Calu3 (cell line): ENCODE data around the gene DRAM1. TPM values are rescaled to one million over a fixed set of nuclear protein-coding genes. Genes with fewer than 3 reads are reported as not detected.

Source experiments
- BruUV-seq: library from RNA; stranded (reverse); fragments of 400-500 nt; replicated peaks from 2 replicates; lab custom pipeline; 2021; lab: Mats Ljungman, UMichigan
- CTCF ChIA-PET: fragments of 300-600 bp; sonication (Branson Sonifier 250); formaldehyde crosslinking; loops from one replicate; lab custom pipeline; 2022; ENCODE audit warnings: antibody characterized with exemption; lab: Charles Lee
- DNase-seq: peaks from one replicate; pipeline ENCODE4 v3.0.0; 2022
- H3K27ac Mint-ChIP-seq: one replicate; pipeline ENCODE4 v1.8.0; 2022; ENCODE audit warnings: mixed read lengths; ENCODE audit not compliant: unreplicated experiment
- H3K27me3 Mint-ChIP-seq: one replicate; pipeline ENCODE4 v1.8.0; 2022; ENCODE audit warnings: mixed read lengths; ENCODE audit not compliant: unreplicated experiment
- H3K36me3 Mint-ChIP-seq: one replicate; pipeline ENCODE4 v1.8.0; 2022; ENCODE audit warnings: mild to moderate bottlenecking, moderate library complexity, mixed read lengths; ENCODE audit not compliant: insufficient read depth, unreplicated experiment
- H3K4me1 Mint-ChIP-seq: one replicate; pipeline ENCODE4 v1.8.0; 2022; ENCODE audit warnings: mild to moderate bottlenecking, low read depth, mixed read lengths; ENCODE audit not compliant: unreplicated experiment
- H3K4me3 Mint-ChIP-seq: one replicate; pipeline ENCODE4 v1.8.0; 2022; ENCODE audit warnings: mild to moderate bottlenecking, low read depth, moderate library complexity, mixed read lengths; ENCODE audit not compliant: unreplicated experiment
- H3K9me3 Mint-ChIP-seq: one replicate; pipeline ENCODE4 v1.8.0; 2022; ENCODE audit warnings: low read depth, mixed read lengths; ENCODE audit not compliant: unreplicated experiment
- intact Hi-C: fragments of 100-400 bp; cut with micrococcal nuclease; formaldehyde crosslinking; loops from one replicate; pipeline ENCODE4 v1.10.0; 2022; ENCODE audit not compliant: unreplicated experiment
- total RNA-seq: library from RNA; stranded (reverse); gene quantifications from 2 replicates; pipeline ENCODE4 v1.2.3, GENCODE V29; 2022
- TF ChIP-seq, protein P1 (sequence below): fragments of 200-600 bp; IDR thresholded peaks from one replicate; pipeline ENCODE4 v1.8.0; 2022; ENCODE audit warnings: antibody characterized with exemption; ENCODE audit not compliant: unreplicated experiment

Gene DRAM1
- total RNA-seq, 1 experiment from 2014 or later, result 28.1 TPM

DNA sequence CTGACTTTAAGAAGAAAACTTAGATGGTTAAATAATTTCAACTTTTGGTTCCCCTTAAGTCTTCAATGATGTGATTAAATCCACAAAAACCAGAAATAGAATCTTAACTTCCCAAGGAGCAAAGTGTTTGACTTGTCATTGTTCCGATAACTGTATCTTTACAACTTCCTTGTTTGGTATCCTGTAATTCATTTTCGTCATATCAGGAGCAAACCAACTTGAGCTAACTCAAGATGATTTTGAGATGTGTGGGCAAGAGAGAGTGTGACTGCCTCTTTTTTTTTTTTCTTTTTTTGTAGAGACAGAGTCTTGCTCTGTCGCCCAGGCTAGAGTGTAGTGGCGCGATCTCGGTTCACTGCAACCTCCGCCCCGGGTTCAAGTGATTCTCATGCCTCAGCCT lies 25.3 kb downstream of the DRAM1 start:
- intact Hi-C loops, result no loop called here
- TF ChIP-seq, protein P1, sequence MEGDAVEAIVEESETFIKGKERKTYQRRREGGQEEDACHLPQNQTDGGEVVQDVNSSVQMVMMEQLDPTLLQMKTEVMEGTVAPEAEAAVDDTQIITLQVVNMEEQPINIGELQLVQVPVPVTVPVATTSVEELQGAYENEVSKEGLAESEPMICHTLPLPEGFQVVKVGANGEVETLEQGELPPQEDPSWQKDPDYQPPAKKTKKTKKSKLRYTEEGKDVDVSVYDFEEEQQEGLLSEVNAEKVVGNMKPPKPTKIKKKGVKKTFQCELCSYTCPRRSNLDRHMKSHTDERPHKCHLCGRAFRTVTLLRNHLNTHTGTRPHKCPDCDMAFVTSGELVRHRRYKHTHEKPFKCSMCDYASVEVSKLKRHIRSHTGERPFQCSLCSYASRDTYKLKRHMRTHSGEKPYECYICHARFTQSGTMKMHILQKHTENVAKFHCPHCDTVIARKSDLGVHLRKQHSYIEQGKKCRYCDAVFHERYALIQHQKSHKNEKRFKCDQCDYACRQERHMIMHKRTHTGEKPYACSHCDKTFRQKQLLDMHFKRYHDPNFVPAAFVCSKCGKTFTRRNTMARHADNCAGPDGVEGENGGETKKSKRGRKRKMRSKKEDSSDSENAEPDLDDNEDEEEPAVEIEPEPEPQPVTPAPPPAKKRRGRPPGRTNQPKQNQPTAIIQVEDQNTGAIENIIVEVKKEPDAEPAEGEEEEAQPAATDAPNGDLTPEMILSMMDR, result no peak
- Mint-ChIP-seq H3K4me1 (no peaks in the 10 kb centered on the region), H3K4me3 (no peak overlapping the region), H3K27me3 (no peaks in the 10 kb centered on the region), H3K9me3 (no peaks in the 10 kb centered on the region), H3K27ac (no peak overlapping the region), H3K36me3 (peaks cover 8% of the 10 kb centered on the region)
- BruUV-seq, result TSS peak; percentile 17
- CTCF ChIA-PET, result no interaction called here
- no peak for DNase-seq

DNA sequence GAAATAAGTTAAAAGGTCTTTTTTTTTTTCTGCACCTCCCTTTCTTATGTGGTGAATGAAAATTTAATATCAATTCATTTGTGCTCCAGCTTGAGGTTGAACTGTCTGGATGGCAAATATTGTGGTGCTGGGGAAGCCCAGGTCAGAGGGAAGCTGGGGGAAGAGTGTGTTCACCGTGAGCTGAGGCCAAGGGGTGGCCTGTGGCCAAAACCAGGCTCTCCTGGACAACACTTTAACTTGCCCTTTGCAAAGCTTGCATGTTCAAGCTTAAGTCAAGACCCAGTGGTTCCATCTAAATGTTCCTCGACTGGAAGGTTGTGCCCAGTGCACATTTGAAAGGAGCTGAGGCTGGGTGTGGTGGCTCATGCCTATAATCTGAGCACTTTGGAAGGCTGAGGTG lies 28.8 kb downstream of the DRAM1 start:
- no peaks in the 10 kb centered on the region for H3K9me3 Mint-ChIP-seq
- intact Hi-C loops, result no loop called here
- DNase-seq, result no peak
- no peaks in the 10 kb centered on the region for H3K27me3 Mint-ChIP-seq
- BruUV-seq, result no TSS peak
- TF ChIP-seq, protein P1, result no peak
- peaks cover 21% of the 10 kb centered on the region for H3K4me1 Mint-ChIP-seq
- H3K36me3 Mint-ChIP-seq, result peaks cover 12% of the 10 kb centered on the region
- CTCF ChIA-PET, result interaction anchor here (2.1 kb wide), 1 partner anchor 12 kb away, joined by 15 read pairs; no protein-coding TSS in a partner anchor
- H3K27ac Mint-ChIP-seq, result no peak overlapping the region
- H3K4me3 Mint-ChIP-seq, result no peak overlapping the region

DNA sequence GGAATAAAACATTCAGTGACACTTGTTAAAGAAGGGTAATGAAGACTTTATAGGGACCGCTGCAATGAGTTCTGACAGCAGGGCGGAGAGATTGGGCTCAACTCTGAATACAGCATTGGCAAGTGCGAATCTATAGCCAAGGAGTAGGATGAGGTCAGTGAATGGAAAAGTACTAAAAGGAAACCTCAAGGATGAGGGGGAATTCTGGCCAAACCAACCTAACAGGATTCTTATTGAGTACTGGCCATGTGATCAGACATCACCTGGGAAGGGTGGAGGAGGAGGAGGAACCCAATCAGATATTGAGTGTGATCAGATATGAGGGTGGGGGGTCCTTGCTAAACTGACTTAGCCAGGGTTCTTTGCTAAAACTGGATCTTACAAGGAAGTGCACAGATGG lies 31.0 kb downstream of the DRAM1 start:
- CTCF ChIA-PET, result interaction anchor here (0.5 to 0.7 kb wide), 3 partner anchors 12 to 1621 kb away, joined by 3 to 6 read pairs (median 3); no protein-coding TSS in a partner anchor
- peak overlapping the region; percentile 20 for H3K4me3 Mint-ChIP-seq

DNA sequence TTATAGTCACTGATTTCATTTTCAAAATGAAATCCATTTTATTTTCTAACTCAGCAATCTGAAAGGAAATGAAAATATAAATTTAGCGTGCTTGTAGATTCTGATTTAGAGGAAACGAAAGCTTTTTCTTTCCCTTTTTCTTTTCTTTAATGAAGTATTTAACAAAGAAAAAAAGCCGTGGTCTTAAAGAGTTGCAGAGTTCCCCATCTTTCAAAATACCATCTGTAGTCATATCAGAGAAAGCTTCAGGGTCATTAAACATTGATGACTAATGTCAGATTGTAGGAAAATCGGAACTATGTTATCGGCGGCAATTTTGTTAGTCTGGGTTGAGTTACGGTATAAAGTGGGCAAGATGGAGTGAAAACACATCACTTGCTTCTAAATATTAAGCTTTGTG lies 32.3 kb downstream of the DRAM1 start:
- CTCF ChIA-PET, result interaction anchor here (0.6 to 1.1 kb wide), 4 partner anchors 12 to 498 kb away, joined by 3 to 4 read pairs (median 4); no protein-coding TSS in a partner anchor
- TF ChIP-seq, protein P1, result no peak
- Mint-ChIP-seq H3K27ac (peak overlapping the region; percentile 61), H3K9me3 (no peaks in the 10 kb centered on the region), H3K4me1 (peaks cover 21% of the 10 kb centered on the region), H3K36me3 (peaks cover 8% of the 10 kb centered on the region), H3K27me3 (no peaks in the 10 kb centered on the region), H3K4me3 (peak overlapping the region; percentile 19)
- no TSS peak for BruUV-seq
- intact Hi-C loops, result no loop called here
- DNase-seq, result no peak

More for the DNA sequence above, 31.0 kb downstream of the DRAM1 start:
- intact Hi-C loops, result no loop called here
- H3K4me1 Mint-ChIP-seq, result peaks cover 21% of the 10 kb centered on the region
- TF ChIP-seq, protein P1, result no peak
- no peaks in the 10 kb centered on the region for H3K27me3 Mint-ChIP-seq
- peak; percentile 32 for DNase-seq
- peak overlapping the region; percentile 61 for H3K27ac Mint-ChIP-seq
- no peaks in the 10 kb centered on the region for H3K9me3 Mint-ChIP-seq
- no TSS peak for BruUV-seq
- H3K36me3 Mint-ChIP-seq, result peaks cover 12% of the 10 kb centered on the region
